ENCODE results near the gene HAND1.

The HAND1 gene

GRCh38 chr5:154481584-154482381, 3.8 kb upstream of the HAND1 start:
- Histone ChIP-seq H3K4me3 (ENCODE audit: low read depth in 1 of 2, low read length in 1 of 2) (no peak overlapping the region), H3K4me1 (ENCODE audit: control insufficient read depth in 1 of 2, insufficient read depth in 1 of 2, low read depth in 1 of 2, low read length in 1 of 2) (no peaks in the 10 kb centered on the region), H3K27me3 (peaks cover 100% of the 10 kb centered on the region), H3K36me3 (no peaks in the 10 kb centered on the region), H3K9me3 (no peaks in the 10 kb centered on the region), H3K27ac (no peak overlapping the region)
- no peak for TF ChIP-seq CTCF (IDR thresholded peaks at IDR 0.05)

GRCh38 chr5:154480847-154481246, 2.8 kb upstream of the HAND1 start:
- Histone ChIP-seq H3K27ac (no peak overlapping the region), H3K27me3 (peaks cover 100% of the 10 kb centered on the region), H3K36me3 (no peaks in the 10 kb centered on the region), H3K4me3 (ENCODE audit: low read depth in 1 of 2, low read length in 1 of 2) (no peak overlapping the region), H3K4me1 (ENCODE audit: control insufficient read depth in 1 of 2, insufficient read depth in 1 of 2, low read depth in 1 of 2, low read length in 1 of 2) (peaks cover 0 to 7% of the 10 kb centered on the region in 2 experiments), H3K9me3 (no peaks in the 10 kb centered on the region)
- TF ChIP-seq CTCF (IDR thresholded peaks at IDR 0.05), result no peak

GRCh38 chr5:154479944-154480750, 2.1 kb upstream of the HAND1 start:
- Histone ChIP-seq H3K4me3 (ENCODE audit: low read depth in 1 of 2, low read length in 1 of 2) (no peak overlapping the region), H3K27ac (no peak overlapping the region), H3K9me3 (no peaks in the 10 kb centered on the region), H3K27me3 (peaks cover 100% of the 10 kb centered on the region), H3K4me1 (ENCODE audit: control insufficient read depth in 1 of 2, insufficient read depth in 1 of 2, low read depth in 1 of 2, low read length in 1 of 2) (peaks cover 0 to 7% of the 10 kb centered on the region in 2 experiments), H3K36me3 (no peaks in the 10 kb centered on the region)
- no peak for TF ChIP-seq CTCF (IDR thresholded peaks at IDR 0.05)

- no peak for TF ChIP-seq CTCF (IDR thresholded peaks at IDR 0.05)
- peaks cover 0 to 7% of the 10 kb centered on the region in 2 experiments for H3K4me1 ChIP-seq (ENCODE audit: control insufficient read depth in 1 of 2, insufficient read depth in 1 of 2, low read depth in 1 of 2, low read length in 1 of 2)
- no peak overlapping the region for H3K4me3 ChIP-seq (ENCODE audit: low read depth in 1 of 2, low read length in 1 of 2)
- no peaks in the 10 kb centered on the region for H3K36me3 ChIP-seq
- H3K27ac ChIP-seq, result no peak overlapping the region
- no peaks in the 10 kb centered on the region for H3K9me3 ChIP-seq
- H3K27me3 ChIP-seq, result peaks cover 100% of the 10 kb centered on the region
Observed at GRCh38 chr5:154479160-154479943, 1.3 kb upstream of the HAND1 start.

- no peak for TF ChIP-seq CTCF (IDR thresholded peaks at IDR 0.05)
- Histone ChIP-seq H3K27ac (no peak overlapping the region), H3K4me3 (ENCODE audit: low read depth in 1 of 2, low read length in 1 of 2) (no peak overlapping the region), H3K36me3 (no peaks in the 10 kb centered on the region), H3K9me3 (no peaks in the 10 kb centered on the region), H3K27me3 (peaks cover 100% of the 10 kb centered on the region), H3K4me1 (ENCODE audit: control insufficient read depth in 1 of 2, insufficient read depth in 1 of 2, low read depth in 1 of 2, low read length in 1 of 2) (peaks cover 0 to 7% of the 10 kb centered on the region in 2 experiments)
Observed at GRCh38 chr5:154478752-154479159, 729 bp upstream of the HAND1 start.

Data from neutrophil (primary cell).